Stimulated activated CD8-positive, alpha-beta memory T cell treated with anti-CD3 and anti-CD28 coated beads, Interleukin-7, amount 100 ng/mL, for 4 hours (primary cell): Measurements from ENCODE around the gene ANO7.

Source experiments
- DNase-seq, 2 donors: peaks; one replicate each; pipeline ENCODE4 v3.0.0-alpha.2; 2020; ENCODE audit warnings: low read depth in 2 of 2

Gene ANO7

DNA sequence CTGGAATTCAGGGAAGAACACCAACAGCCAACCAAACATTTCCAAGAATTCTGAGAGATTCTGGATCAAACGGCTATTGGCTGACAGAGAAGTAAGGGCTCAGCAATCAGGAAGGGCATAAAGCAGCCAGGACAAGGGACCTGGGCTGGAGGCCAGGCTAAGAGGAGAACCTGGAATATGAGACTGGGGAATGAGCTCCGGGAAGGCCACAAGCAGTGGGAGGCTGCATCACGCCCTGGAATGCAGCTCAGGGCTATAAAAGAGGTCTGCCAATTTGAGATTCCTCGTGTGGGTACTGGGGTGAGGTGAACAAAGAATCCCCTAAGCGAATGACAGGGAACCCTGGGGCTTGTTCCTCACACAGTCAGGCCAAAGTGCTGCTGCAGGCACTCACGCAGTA, 60.4 kb downstream of the ANO7 start:
- no peak for DNase-seq

GRCh38 chr2:241249654-241250053, 61.2 kb downstream of the ANO7 start:
- DNase-seq, result no peak

GRCh38 chr2:241252778-241253475, 64.5 kb downstream of the ANO7 start:
- no peak for DNase-seq

DNA sequence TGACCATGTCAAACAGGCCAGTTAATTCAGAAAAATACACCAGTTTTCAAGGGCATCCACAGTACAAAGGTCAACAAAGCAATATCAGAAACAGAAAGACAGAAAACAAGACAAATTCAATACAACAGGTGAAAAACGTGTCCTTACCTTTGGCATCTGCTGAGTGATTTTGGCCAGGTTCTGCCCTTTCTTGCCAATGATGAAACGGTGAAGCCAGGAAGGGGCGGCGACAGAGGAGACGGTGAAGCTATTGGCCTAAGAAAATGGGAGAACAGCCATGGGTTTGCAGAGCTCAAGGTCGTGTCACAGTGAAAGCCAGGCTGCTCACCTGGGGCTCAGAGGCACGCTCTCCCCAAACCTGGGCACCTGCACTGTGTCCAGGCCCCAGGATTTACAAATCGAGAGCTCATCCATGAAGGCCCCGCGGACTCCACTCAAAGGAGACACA, 66.5 kb downstream of the ANO7 start:
- DNase-seq, result no peak

DNA sequence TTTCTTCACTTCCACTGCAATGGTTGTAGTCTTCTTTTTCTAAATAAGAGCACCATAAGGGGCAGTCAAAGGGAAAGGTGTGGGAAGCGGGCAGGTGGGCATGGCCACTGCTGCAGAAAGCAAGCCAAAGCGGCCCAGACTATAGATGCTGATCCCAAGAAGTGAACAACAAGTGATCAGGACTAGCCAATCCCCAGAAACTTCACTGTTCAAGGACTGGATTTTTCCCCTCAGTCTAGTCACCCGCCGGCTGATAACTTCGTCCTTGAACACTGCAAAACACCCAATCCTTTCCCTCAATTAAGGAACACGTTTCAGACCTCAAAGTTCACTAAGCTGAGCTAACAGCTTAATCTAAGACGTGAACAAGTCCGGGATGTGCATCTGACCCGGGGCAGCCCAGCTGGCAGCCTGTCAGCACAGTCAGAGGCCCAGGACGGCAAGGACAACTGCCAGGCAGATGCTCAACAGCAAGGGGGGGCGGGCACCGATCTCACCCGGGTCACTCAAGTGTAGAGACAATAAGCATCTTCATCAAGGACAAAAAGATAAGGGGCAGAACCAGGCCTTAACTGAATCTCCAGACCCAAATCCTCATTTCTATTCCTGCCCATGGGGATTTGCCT, 67.2 kb downstream of the ANO7 start:
- DNase-seq, result no peak

DNA sequence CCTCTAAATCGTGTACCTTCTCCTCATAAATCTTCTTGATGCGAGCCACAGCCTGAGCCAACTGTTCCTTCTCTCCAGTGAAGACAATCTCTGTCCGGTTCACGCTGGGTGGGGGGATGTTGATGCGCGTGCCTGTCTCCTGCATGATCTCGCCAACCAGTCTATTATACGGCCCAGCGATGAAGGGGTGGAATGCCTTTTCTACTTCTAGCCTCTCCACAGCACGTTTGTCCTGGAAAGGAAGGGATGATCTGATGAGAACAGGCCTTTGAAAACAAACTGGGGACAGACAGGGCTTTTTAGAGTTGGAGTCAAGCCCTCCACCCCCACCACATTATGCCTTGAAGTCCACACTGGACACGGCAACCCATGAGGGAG, 67.7 kb downstream of the ANO7 start:
- no peak for DNase-seq

DNA sequence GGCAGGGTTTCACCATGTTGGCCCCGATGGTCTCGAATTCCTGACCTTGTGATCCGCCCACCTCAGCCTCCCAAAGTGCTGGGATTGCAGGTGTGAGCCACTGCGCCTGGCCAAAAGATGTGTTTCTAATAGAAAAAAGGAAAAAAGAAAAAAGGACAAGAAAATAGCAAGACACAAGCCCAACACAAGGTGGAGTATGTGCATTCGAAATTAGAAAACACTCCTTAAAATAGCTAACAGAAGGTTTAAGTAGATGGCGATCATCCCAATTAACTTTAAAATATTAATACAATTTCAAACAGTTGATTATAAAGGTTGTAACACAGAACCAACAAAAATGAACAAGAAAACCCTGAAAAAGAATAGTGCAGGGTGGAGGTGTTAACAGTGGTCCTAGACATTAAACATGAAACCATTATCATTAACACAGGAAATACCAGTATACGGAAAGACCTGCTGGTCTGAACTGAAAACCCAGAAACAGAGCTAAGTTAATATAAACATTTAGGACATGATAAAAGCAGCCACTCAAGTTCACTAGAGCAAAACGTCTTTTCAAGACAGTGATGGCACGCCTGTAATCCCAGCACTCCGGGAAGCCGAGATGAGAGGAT, 69.0 kb downstream of the ANO7 start:
- DNase-seq, result no peak

- DNase-seq, result no peak
These were observed 70.2 kb downstream of the ANO7 start for GRCh38 chr2:241258505-241259280.

- no peak for DNase-seq
These were observed 72.4 kb downstream of the ANO7 start for GRCh38 chr2:241260911-241261310.

- no peak for DNase-seq
These were observed 73.2 kb downstream of the ANO7 start for GRCh38 chr2:241261628-241262027.

DNA sequence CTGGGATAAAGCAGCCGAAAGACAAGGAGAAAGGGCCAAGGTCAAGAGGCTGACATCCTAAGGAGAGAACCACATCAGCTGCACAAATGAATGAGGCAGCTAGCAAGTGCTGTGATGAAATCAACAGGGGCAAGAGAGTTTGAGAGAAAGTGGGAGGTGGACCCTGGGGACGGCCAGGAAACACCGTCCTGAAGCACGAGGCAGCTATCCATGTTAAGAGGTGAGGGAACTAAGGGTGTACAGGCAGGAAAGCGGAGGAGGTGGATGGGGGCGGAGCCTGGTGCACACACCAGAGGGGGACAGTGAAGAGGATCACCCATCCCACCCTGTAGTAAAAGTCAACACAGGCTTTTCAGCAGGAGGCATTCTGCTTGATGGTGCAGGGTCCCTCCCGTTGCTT, 74.6 kb downstream of the ANO7 start:
- no peak for DNase-seq

DNA sequence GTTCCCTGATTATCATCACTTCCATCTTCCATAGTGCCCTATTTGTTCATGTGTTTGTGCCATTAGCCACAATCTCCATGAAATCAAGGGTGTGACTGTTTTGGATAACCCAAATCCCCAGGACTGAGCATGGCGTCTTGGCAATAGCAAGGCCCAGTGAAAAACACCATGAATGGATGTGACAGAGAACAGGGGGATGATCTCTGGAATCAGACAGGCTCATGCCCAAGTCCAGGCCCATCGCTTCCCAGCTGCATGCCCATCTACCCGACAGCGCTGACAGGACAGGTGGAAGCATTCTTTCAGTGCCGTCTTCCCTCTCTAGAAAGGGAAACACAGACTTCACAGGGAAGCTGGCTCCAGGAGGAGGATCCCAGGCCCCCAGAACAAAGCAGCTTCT, 77.0 kb downstream of the ANO7 start:
- DNase-seq, result no peak

- DNase-seq, result no peak
These were observed 79.0 kb downstream of the ANO7 start for GRCh38 chr2:241267249-241268067.

DNA sequence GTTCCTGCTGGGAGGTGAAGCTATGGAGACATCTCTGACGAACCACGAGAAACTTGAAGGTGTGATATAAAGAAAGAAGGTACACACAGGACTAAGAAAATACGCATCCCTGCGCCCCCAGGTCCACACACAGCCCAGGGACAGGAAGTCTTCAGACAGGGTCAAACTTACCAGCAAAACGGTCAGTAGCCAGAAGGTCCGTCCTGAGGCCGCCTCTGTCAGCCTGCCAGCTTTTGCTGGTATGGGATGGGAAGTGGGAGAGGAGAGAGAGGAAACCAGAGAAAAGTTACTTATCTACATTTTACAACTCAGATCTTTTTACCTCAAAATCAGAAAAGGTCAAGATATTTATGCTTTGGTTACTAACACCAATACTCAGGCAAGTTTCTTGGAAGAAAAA, 79.8 kb downstream of the ANO7 start:
- DNase-seq, result no peak

GRCh38 chr2:241268716-241269445, 80.4 kb downstream of the ANO7 start:
- no peak for DNase-seq

DNA sequence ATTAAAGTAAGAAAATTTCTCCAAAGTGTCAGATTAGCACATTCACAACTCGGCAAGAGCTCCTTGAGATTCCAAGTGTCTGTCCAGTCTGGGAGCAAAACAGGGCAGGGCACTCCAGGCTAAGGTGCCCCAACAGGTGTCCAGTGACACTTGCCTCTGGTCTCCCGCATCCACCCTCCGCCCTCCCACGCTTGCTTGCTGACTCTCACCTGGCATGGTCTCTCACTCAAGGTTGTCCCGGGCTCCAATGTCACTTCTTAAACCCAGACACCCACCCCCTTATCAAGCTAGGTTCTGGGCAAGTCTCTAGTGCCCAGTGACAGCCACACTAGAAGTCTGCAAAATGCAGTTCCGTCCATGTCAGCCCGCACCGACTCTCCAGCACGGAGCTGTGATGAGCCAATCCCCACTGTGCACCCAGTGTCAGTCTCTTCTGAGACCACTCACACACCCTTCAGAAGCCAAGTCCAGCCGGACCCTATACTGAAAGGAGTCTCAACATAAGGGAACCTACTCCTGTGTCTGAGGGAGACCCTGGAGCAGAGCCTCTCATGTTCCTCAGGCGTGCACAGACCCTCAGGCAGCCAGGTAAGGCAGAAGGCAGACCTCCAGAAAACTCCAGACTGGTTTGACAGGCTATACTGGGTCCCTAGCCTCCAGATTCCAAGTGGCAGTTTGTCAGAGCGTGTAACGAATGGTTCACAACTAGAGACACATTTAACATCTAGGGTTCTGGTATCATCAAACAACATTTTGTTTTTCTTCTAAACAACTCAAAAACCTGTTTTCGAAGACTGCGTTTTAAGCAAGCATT, 81.4 kb downstream of the ANO7 start:
- no peak for DNase-seq

DNA sequence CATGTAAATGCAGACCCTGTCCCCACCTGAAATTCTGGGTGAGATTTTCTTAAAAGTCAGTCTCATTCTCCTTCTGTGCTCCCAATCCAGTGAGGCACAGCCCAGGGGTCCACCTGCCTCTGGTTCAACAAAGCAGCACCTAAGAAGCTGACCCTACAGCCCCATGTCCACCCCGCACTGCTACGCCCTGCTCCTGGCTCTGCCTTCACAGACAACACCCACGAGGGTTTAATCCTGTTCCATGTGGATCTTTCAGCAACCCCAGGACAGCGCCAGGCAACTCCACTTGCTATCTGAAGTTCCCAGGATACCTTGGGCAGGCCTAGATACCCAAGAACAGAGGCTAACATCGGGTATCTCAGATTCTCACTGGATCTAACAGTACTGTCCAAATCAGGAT, 82.1 kb downstream of the ANO7 start:
- DNase-seq, result no peak

- peak; percentile 36 to 55 for DNase-seq
These were observed 83.3 kb downstream of the ANO7 start for GRCh38 chr2:241271706-241272302.

- peak; percentile 17 to 54 for DNase-seq
These were observed 84.1 kb downstream of the ANO7 start for GRCh38 chr2:241272303-241273209.
